ENCODE results near the gene CHST12. TPM values are rescaled to one million over a fixed set of nuclear protein-coding genes. Genes with fewer than 3 reads are reported as not detected.
"Not testable (repeated sequence)": the region's sequence is repeated elsewhere in the genome, so short reads cannot be mapped to it uniquely, and the experiment has no call there.

CHST12 gene
- total RNA-seq, 1 donor from 2014 or later, result 15.0 TPM

DNA sequence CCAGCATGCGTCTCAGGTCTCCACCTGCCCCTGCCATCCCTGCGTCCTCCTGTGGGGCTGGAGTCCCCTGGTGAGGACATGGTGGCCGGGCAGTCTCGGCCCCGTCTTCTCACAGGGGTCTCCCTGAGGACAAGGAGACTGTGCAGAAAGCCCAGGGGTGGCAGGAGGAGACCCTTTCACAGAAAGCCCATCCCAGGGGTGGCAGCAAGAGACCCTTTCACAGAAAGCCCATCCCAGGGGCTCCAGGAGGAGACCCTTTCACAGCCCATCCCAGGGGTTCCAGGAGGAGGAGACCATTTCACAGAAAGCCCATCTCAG, 14.8 kb upstream of the CHST12 start:
- no peak for DNase-seq (ENCODE audit: low read depth, low spot score)
- no peaks in the 10 kb centered on the region for H3K27me3 Mint-ChIP-seq (ENCODE audit: low read depth)
- no peak overlapping the region for H3K27ac Mint-ChIP-seq (ENCODE audit: unreplicated experiment)
- no peaks in the 10 kb centered on the region for H3K9me3 Mint-ChIP-seq
- H3K36me3 Mint-ChIP-seq (ENCODE audit: low read depth), result no peaks in the 10 kb centered on the region
- TF ChIP-seq, protein P1, sequence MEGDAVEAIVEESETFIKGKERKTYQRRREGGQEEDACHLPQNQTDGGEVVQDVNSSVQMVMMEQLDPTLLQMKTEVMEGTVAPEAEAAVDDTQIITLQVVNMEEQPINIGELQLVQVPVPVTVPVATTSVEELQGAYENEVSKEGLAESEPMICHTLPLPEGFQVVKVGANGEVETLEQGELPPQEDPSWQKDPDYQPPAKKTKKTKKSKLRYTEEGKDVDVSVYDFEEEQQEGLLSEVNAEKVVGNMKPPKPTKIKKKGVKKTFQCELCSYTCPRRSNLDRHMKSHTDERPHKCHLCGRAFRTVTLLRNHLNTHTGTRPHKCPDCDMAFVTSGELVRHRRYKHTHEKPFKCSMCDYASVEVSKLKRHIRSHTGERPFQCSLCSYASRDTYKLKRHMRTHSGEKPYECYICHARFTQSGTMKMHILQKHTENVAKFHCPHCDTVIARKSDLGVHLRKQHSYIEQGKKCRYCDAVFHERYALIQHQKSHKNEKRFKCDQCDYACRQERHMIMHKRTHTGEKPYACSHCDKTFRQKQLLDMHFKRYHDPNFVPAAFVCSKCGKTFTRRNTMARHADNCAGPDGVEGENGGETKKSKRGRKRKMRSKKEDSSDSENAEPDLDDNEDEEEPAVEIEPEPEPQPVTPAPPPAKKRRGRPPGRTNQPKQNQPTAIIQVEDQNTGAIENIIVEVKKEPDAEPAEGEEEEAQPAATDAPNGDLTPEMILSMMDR (conservative IDR thresholded peaks at IDR 0.05), result no peak
- no peak overlapping the region for H3K4me3 Mint-ChIP-seq
- H3K4me1 Mint-ChIP-seq, result peaks cover 16% of the 10 kb centered on the region

DNA sequence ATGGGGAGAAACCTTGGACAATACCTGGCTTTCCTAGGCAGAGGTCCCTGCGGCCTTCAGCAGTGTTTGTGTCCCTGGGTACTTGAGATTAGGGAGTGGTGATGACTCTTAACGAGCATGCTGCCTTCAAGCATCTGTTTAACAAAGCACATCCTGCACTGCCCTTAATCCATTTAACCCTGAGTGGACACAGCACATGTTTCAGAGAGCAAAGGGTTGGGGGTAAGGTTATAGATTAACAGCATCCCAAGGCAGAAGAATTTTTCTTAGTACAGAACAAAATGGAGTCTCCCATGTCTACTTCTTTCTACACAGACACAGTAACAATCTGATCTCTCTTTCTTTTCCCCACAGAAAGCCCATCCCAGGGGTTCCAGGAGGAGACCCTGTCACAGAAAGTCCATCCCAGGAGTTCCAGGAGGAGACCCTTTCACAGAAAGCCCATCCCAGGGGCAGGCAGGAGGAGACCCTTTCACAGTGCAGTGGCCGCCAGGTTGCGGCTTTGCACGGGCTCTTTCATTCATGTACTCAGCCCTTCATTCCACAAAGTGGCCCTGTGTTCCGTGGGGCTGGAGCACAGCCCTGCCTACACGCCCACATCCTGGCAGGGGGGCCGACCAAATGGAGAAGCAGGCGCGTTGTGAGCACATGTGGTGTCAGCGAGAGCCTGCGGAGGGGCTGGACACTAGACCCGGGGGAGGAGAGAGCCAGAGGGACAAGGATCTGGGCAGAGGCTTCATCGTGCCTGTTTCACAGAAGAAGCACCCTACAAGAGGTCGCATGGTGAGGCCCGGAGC, 13.2 kb upstream of the CHST12 start:
- peaks cover 16% of the 10 kb centered on the region for H3K4me1 Mint-ChIP-seq
- H3K4me3 Mint-ChIP-seq, result peak overlapping the region; percentile 67
- H3K36me3 Mint-ChIP-seq (ENCODE audit: low read depth); H3K27me3 Mint-ChIP-seq (ENCODE audit: low read depth); H3K9me3 Mint-ChIP-seq: not testable (repeated sequence)
- DNase-seq (ENCODE audit: low read depth, low spot score), result peak; percentile 29
- peak overlapping the region; percentile 86 for H3K27ac Mint-ChIP-seq (ENCODE audit: unreplicated experiment)

DNA sequence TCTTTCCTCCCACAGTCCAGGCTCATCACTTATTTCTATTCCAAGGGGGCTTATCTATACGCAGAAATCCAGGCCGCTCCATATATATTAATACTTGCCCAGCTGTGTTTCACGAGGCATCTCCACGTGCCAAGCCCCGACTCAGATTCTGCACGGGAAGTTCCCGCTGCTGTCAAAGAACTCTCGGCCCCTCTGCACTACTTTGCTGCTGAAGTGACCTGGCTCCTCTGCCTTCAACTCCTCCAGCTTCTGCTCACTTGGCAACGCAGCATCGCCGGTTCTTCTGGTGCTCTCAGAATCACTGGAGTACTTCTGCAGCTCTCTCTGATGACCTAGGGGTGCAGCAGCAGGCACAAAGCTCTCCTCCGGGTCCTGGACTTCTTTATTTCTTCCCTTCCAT, 9.7 kb upstream of the CHST12 start:
- TF ChIP-seq, protein P1 (conservative IDR thresholded peaks at IDR 0.05), result no peak
- peaks cover 16% of the 10 kb centered on the region for H3K4me1 Mint-ChIP-seq
- H3K27ac Mint-ChIP-seq (ENCODE audit: unreplicated experiment), result no peak overlapping the region
- no peaks in the 10 kb centered on the region for H3K27me3 Mint-ChIP-seq (ENCODE audit: low read depth)
- no peaks in the 10 kb centered on the region for H3K9me3 Mint-ChIP-seq
- DNase-seq (ENCODE audit: low read depth, low spot score), result no peak
- no peak overlapping the region for H3K4me3 Mint-ChIP-seq
- no peaks in the 10 kb centered on the region for H3K36me3 Mint-ChIP-seq (ENCODE audit: low read depth)

DNA sequence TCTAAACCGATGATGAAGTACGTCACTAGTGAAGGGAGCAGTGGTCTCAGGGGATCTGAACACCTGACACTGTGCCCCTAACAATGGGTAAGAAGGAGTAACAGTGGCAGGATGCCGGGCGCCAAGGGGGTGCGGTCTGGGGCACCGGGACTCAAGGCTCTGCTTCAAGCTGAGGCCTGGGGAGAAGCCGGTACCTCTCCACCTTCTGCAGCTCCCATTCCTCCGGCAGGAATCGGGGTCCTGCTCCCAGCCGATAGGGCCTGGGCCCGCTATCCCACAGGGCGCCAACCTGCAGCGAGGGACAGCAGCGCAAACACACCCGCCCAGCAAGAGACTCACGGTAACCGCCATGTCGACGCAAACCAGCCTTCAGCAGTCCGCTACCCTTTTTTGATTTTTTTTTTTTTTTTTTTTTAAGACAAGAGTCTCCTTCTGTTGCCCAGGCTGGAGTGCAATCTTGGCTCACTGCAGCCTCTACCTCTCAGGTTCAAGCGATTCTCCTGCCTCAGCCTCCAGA, 8.8 kb upstream of the CHST12 start:
- Mint-ChIP-seq H3K36me3 (ENCODE audit: low read depth) (no peaks in the 10 kb centered on the region), H3K4me1 (peaks cover 13% of the 10 kb centered on the region), H3K9me3 (no peaks in the 10 kb centered on the region), H3K4me3 (no peak overlapping the region), H3K27ac (ENCODE audit: unreplicated experiment) (no peak overlapping the region), H3K27me3 (ENCODE audit: low read depth) (no peaks in the 10 kb centered on the region)
- no peak for DNase-seq (ENCODE audit: low read depth, low spot score)
- TF ChIP-seq, protein P1 (conservative IDR thresholded peaks at IDR 0.05), result no peak

DNA sequence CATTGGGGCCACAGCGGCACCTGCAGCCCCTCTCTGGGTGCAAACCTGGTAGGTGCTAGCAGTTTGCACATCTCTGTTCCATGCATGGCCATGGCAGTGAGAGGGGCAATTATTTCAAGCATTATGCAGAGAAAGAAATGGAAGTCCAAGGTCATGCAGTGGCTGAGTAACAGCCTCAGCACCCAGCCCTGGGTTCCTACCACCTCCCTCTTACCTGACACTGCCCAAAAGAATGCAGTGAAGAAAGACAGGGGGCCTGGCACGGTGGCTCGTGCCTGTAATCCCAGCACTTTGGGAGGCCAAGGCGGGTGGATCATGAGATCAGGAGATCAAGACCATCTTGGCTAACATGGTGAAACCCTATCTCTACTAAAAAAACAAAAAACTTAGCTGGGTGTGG, 4.9 kb upstream of the CHST12 start:
- TF ChIP-seq, protein P1 (conservative IDR thresholded peaks at IDR 0.05), result no peak
- H3K4me3 Mint-ChIP-seq, result no peak overlapping the region
- peak overlapping the region; percentile 13 for H3K27ac Mint-ChIP-seq (ENCODE audit: unreplicated experiment)

DNA sequence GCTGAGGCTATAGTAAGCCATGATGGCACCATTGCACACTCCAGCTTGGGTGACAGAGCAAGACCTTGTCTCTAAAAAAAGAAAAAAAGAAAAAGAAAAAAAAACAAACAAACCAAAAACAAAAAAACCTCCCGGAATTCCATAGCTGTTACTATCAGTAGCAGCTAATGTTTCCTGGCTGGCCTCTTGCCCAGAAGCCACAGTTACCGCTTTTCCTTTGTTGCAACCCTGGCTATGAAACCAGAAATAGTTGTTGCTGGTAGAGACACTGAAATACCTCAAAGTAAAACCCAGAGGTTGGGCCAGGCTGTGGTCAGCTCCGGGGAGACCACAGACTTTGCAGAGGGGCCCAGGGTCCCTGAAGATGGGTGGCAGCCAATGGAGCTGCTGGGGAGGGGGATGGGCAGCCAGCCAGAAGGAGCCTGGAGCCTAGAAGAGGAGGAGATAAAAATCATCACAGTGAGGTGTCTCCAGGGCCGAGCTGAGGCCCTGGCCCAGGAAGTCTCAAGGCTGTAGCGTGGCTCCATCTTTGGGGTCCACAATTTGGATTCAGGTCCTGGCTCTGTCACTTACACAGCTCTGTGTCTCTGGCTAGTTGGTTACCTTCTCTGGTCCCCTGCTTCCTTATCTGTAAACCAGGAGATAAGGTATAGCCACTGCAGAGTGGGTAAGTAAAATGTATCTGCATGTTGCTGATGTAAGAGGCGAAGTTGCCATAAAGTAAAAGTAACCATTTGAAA, 3.4 kb upstream of the CHST12 start:
- H3K4me3 Mint-ChIP-seq, result peak overlapping the region; percentile 74
- TF ChIP-seq, protein P1 (conservative IDR thresholded peaks at IDR 0.05), result no peak
- no peaks in the 10 kb centered on the region for H3K9me3 Mint-ChIP-seq
- H3K4me1 Mint-ChIP-seq, result peaks cover 17% of the 10 kb centered on the region
- H3K36me3 Mint-ChIP-seq (ENCODE audit: low read depth), result no peaks in the 10 kb centered on the region
- H3K27ac Mint-ChIP-seq (ENCODE audit: unreplicated experiment), result peak overlapping the region; percentile 35
- DNase-seq (ENCODE audit: low read depth, low spot score), result no peak
- H3K27me3 Mint-ChIP-seq (ENCODE audit: low read depth), result no peaks in the 10 kb centered on the region

More for the DNA sequence above, 4.9 kb upstream of the CHST12 start:
- no peaks in the 10 kb centered on the region for H3K9me3 Mint-ChIP-seq
- H3K4me1 Mint-ChIP-seq, result peaks cover 7% of the 10 kb centered on the region
- no peaks in the 10 kb centered on the region for H3K36me3 Mint-ChIP-seq (ENCODE audit: low read depth)
- no peaks in the 10 kb centered on the region for H3K27me3 Mint-ChIP-seq (ENCODE audit: low read depth)
- DNase-seq (ENCODE audit: low read depth, low spot score), result no peak
